Keratinocyte (primary cell): ENCODE results near the gene GYS1. TPM values are rescaled to one million over a fixed set of nuclear protein-coding genes. Genes with fewer than 3 reads are reported as not detected.

Source experiments
- DNase-seq: peaks from one replicate; pipeline ENCODE4 v3.0.0-alpha.2; 2011; ENCODE audit warnings: low read depth, missing footprints, low spot score
- FAIRE-seq: peaks from 2 replicates; lab custom pipeline; 2011; peaks lifted over from hg19 to GRCh38; lab: Jason Lieb, UNC
- H2AFZ ChIP-seq: 2 replicates; pipeline ENCODE4 v1.6.0; 2012; ENCODE audit warnings: low read length, control low read depth, inconsistent platforms; ENCODE audit not compliant: control insufficient read depth
- H3K27ac ChIP-seq: 2 replicates; pipeline ENCODE4 v1.5.1; 2011; ENCODE audit warnings: low read length; ENCODE audit not compliant: control insufficient read depth, insufficient read depth
- H3K27me3 ChIP-seq: 3 replicates; pipeline ENCODE4 v1.6.0; 2011; ENCODE audit warnings: low read length; ENCODE audit not compliant: control insufficient read depth, insufficient read depth; ENCODE audit errors: extremely low read depth
- H3K36me3 ChIP-seq, 2 experiments: 2 replicates in 1 of 2; 3 replicates in 1 of 2; pipeline ENCODE4 v1.5.1; 2011; ENCODE audit warnings: low read length in 2 of 2, mild to moderate bottlenecking in 1 of 2; ENCODE audit not compliant: control insufficient read depth in 2 of 2, insufficient read depth in 2 of 2; ENCODE audit errors: extremely low read depth in 1 of 2
- H3K4me1 ChIP-seq: 3 replicates; pipeline ENCODE4 v1.5.1; 2011; ENCODE audit warnings: low read length; ENCODE audit not compliant: control insufficient read depth, insufficient read depth; ENCODE audit errors: extremely low read depth
- H3K4me2 ChIP-seq: 3 replicates; pipeline ENCODE4 v1.6.0; 2011; ENCODE audit warnings: low read depth, low read length; ENCODE audit not compliant: control insufficient read depth, insufficient read depth; ENCODE audit errors: extremely low read depth
- H3K4me3 ChIP-seq, 3 experiments: fragments of 200-600 bp in 1 of 3; sonication (generic) in 1 of 3; 2 replicates in 2 of 3; 3 replicates in 1 of 3; pipeline ENCODE4 v1.5.1; 2011 to 2016; ENCODE audit warnings: low read length in 3 of 3, mild to moderate bottlenecking in 3 of 3, control low read depth in 2 of 3, inconsistent platforms in 1 of 3, low read depth in 1 of 3, mixed read lengths in 1 of 3, mixed run types in 1 of 3, moderate library complexity in 1 of 3; ENCODE audit not compliant: control insufficient read depth in 2 of 3, insufficient read depth in 2 of 3; ENCODE audit errors: extremely low read depth in 1 of 3
- H3K79me2 ChIP-seq: 2 replicates; pipeline ENCODE4 v1.6.0; 2012; ENCODE audit warnings: low read length; ENCODE audit not compliant: control insufficient read depth, insufficient read depth
- H3K9ac ChIP-seq: 3 replicates; pipeline ENCODE4 v1.6.0; 2011; ENCODE audit warnings: low read length; ENCODE audit not compliant: control insufficient read depth, insufficient read depth; ENCODE audit errors: extremely low read depth
- H3K9me1 ChIP-seq: 3 replicates; pipeline ENCODE4 v1.6.0; 2011; ENCODE audit warnings: low read length; ENCODE audit not compliant: control insufficient read depth, insufficient read depth; ENCODE audit errors: extremely low read depth
- H3K9me3 ChIP-seq: 2 replicates; pipeline ENCODE4 v1.5.1; 2012; ENCODE audit warnings: low read depth, low read length; ENCODE audit not compliant: control insufficient read depth
- H4K20me1 ChIP-seq: 3 replicates; pipeline ENCODE4 v1.6.0; 2011; ENCODE audit warnings: low read length; ENCODE audit not compliant: control insufficient read depth, insufficient read depth; ENCODE audit errors: extremely low read depth
- CTCF ChIP-seq, 3 experiments: IDR thresholded peaks in 1 of 3; conservative IDR thresholded peaks in 1 of 3; optimal IDR thresholded peaks in 1 of 3; 2 replicates in 2 of 3; 3 replicates in 1 of 3; pipeline versions ENCODE3 to v1.5.1; 2011; ENCODE audit warnings: low read length in 3 of 3, mild to moderate bottlenecking in 3 of 3, moderate library complexity in 2 of 3, control low read depth in 1 of 3, inconsistent platforms in 1 of 3; ENCODE audit not compliant: insufficient read depth in 2 of 3; ENCODE audit errors: extremely low read depth in 1 of 3
- EZH2 ChIP-seq: IDR thresholded peaks from one replicate; pipeline ENCODE4 v1.6.1; 2012; ENCODE audit warnings: inconsistent platforms, mild to moderate bottlenecking, low read length, moderate library complexity
- dilution Hi-C: fragments of 300-500 bp; cut with MboI; formaldehyde crosslinking; loops from one replicate; pipeline ENCODE4 v1.7.0; 2020; ENCODE audit warnings: low sequenced_read_pairs; ENCODE audit not compliant: extremely low pct_ligation_motif_present
- polyA plus RNA-seq, 5 experiments: library from polyadenylated mRNA; depleted of rRNA in 3 of 5; stranded (reverse) in 3 of 5; stranded (forward) in 1 of 5; unstranded in 1 of 5; fragments of >200 nt; gene quantifications; 1 replicate in 1 of 5; 2 replicates in 3 of 5; 3 replicates in 1 of 5; pipeline versions ENCODE4 v1.2.1 to v1.2.3, GENCODE V29; 2011 to 2012; ENCODE audit warnings: missing spikeins in 2 of 5, low read depth in 1 of 5, low replicate concordance in 1 of 5

The GYS1 gene
- polyA plus RNA-seq, 1 donor (not counting 4 experiments of a cell fraction or from before 2014, with no cell fraction given), result 46.5 TPM

DNA sequence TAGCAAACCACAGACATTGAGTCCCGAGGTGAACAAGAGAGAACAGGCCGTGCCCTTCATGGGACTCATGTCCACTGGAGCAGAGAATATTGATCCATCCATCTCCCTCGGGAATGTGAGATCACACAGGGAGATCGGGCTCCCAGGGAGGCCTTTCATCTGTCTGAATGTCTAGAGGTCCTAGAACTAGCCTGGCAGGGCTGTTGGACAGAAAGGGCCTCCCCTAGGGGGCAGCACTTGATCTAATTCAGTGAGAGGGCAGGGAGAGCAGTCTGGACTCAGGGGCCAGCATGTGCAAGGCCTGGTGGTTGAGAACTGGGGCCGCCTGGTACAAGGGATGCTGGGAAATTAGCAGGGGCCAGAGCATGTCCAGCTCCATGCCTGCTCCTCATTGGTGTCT is 4.9 kb upstream of the GYS1 start:
- DNase-seq, result no peak
- no peaks in the 10 kb centered on the region for H3K9me3 ChIP-seq
- no peaks in the 10 kb centered on the region for H4K20me1 ChIP-seq
- no peak overlapping the region for H3K4me3 ChIP-seq
- peaks cover 3% of the 10 kb centered on the region for H3K9me1 ChIP-seq
- peaks cover 6 to 16% of the 10 kb centered on the region in 2 experiments for H3K36me3 ChIP-seq
- H3K27ac ChIP-seq, result no peak overlapping the region
- FAIRE-seq, result no peak
- peaks cover 47% of the 10 kb centered on the region for H3K79me2 ChIP-seq
- no peak overlapping the region for H3K9ac ChIP-seq
- dilution Hi-C loops, result no loop called here
- H3K4me1 ChIP-seq, result peaks cover 11% of the 10 kb centered on the region
- no peak overlapping the region for H3K4me2 ChIP-seq
- no peak overlapping the region for H2AFZ ChIP-seq
- H3K27me3 ChIP-seq, result no peaks in the 10 kb centered on the region
- TF ChIP-seq EZH2 (no peak), CTCF (optimal IDR thresholded peaks at IDR 0.05 in 1 of 3, IDR thresholded peaks at IDR 0.05 in 1 of 3, conservative IDR thresholded peaks at IDR 0.05 in 1 of 3; ENCODE audit: extremely low read depth in 1 of 3, insufficient read depth in 2 of 3, low read length in 3 of 3) (peak; percentile 60 to 72 (median 71))

DNA sequence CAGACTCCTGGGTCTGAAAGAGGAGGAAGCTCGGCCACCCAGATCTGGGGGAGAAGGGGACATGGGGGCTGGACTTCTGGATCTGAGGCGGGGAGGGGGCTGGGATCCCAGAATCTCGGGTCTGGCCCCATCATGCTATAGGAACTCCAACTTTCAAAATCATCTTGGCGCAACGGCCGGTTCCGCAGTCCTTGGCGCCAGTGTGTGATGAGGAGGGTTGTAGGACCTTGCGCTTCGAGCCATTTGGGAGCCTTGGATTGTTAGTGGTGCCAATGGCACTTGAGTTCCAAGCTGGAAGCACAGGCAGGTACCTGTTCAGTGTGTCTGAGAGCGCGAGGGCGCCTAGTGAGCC is 902 bp upstream of the GYS1 start:
- TF ChIP-seq EZH2, result no peak
- TF ChIP-seq CTCF (optimal IDR thresholded peaks at IDR 0.05 in 1 of 3, IDR thresholded peaks at IDR 0.05 in 1 of 3, conservative IDR thresholded peaks at IDR 0.05 in 1 of 3; ENCODE audit: extremely low read depth in 1 of 3, insufficient read depth in 2 of 3, low read length in 3 of 3), result no peak
- peaks cover 15% of the 10 kb centered on the region for H3K4me1 ChIP-seq

More for the DNA sequence above, 902 bp upstream of the GYS1 start:
- peaks cover 3% of the 10 kb centered on the region for H3K9me1 ChIP-seq
- H3K27ac ChIP-seq, result peak overlapping the region; percentile 77
- H3K36me3 ChIP-seq, result peaks cover 13 to 19% of the 10 kb centered on the region in 2 experiments
- peak overlapping the region; percentile 87 for H3K4me2 ChIP-seq
- H2AFZ ChIP-seq, result peak overlapping the region; percentile 80
- no peaks in the 10 kb centered on the region for H3K9me3 ChIP-seq
- DNase-seq, result no peak
- no peaks in the 10 kb centered on the region for H3K27me3 ChIP-seq
- peak overlapping the region; percentile 82 for H3K9ac ChIP-seq
- H4K20me1 ChIP-seq, result no peaks in the 10 kb centered on the region
- peaks cover 77% of the 10 kb centered on the region for H3K79me2 ChIP-seq
- H3K4me3 ChIP-seq, result peak overlapping the region; percentile 74 to 98 (median 95)
- no peak for FAIRE-seq
- dilution Hi-C loops, result no loop called here
